Activated CD8-positive, alpha-beta memory T cell treated with anti-CD3 and anti-CD28 coated beads for 48 hours (primary cell): ENCODE results near the gene MGLL.
"Not testable (repeated sequence)": the region's sequence is repeated elsewhere in the genome, so short reads cannot be mapped to it uniquely, and the experiment has no call there.

Source experiments
- DNase-seq, 3 experiments: peaks; one replicate each; pipeline ENCODE4 v3.0.0-alpha.2; 2020; ENCODE audit warnings: low read depth in 2 of 3, low spot score in 2 of 3

Gene MGLL

GRCh38 chr3:127663151-127663550 is 159.2 kb downstream of the MGLL start:
- DNase-seq, result no peak

- DNase-seq, result no peak
Observed at GRCh38 chr3:127662001-127662469, 160.3 kb downstream of the MGLL start.

GRCh38 chr3:127661600-127661999 is 160.7 kb downstream of the MGLL start:
- no peak for DNase-seq

- no peak for DNase-seq
Observed at GRCh38 chr3:127660621-127661251, 161.6 kb downstream of the MGLL start.

- DNase-seq, result no peak
Observed at GRCh38 chr3:127658234-127658633, 164.1 kb downstream of the MGLL start.

GRCh38 chr3:127656906-127657305 is 165.4 kb downstream of the MGLL start:
- no peak for DNase-seq

GRCh38 chr3:127655641-127656040 is 166.7 kb downstream of the MGLL start:
- DNase-seq, result no peak

- DNase-seq, result not testable (repeated sequence)
Observed at GRCh38 chr3:127654993-127655392, 167.3 kb downstream of the MGLL start.

GRCh38 chr3:127654374-127654773 is 167.9 kb downstream of the MGLL start:
- DNase-seq, result no peak

- no peak for DNase-seq
Observed at GRCh38 chr3:127652246-127652995, 169.9 kb downstream of the MGLL start.

GRCh38 chr3:127651516-127652172 is 170.7 kb downstream of the MGLL start:
- DNase-seq, result no peak

- no peak for DNase-seq
Observed at GRCh38 chr3:127650236-127650635, 172.1 kb downstream of the MGLL start.

GRCh38 chr3:127647845-127648204 is 174.5 kb downstream of the MGLL start:
- no peak for DNase-seq

- no peak for DNase-seq
Observed at GRCh38 chr3:127647166-127647844, 175.0 kb downstream of the MGLL start.

GRCh38 chr3:127646501-127647046 is 175.7 kb downstream of the MGLL start:
- DNase-seq, result no peak

- no peak for DNase-seq
Observed at GRCh38 chr3:127645371-127646015, 176.8 kb downstream of the MGLL start.

GRCh38 chr3:127644641-127645370 is 177.5 kb downstream of the MGLL start:
- DNase-seq, result no peak

GRCh38 chr3:127640042-127640355 is 182.3 kb downstream of the MGLL start:
- no peak for DNase-seq

GRCh38 chr3:127639173-127640041 is 182.9 kb downstream of the MGLL start:
- DNase-seq, result no peak
